H1 (cell line): Measurements from ENCODE around the gene TSC1. TPM values are rescaled to one million over a fixed set of nuclear protein-coding genes. Genes with fewer than 3 reads are reported as not detected.

ENCODE experiments used
- CBX8 ChIP-seq: fragments of 300-800, 300-1000 bp; sonication (generic); IDR thresholded peaks from 2 replicates; pipeline ENCODE4 v1.7.1; 2016; ENCODE audit warnings: low read depth, low read length, borderline replicate concordance
- HDAC2 ChIP-seq, 2 experiments: fragments of 300-600 bp in 1 of 2; sonication (generic) in 1 of 2; IDR thresholded peaks; 2 replicates each; pipeline ENCODE4 v1.6.1; 2011 to 2012; ENCODE audit warnings: low read depth in 2 of 2, low read length in 2 of 2, mild to moderate bottlenecking in 2 of 2, moderate library complexity in 2 of 2, borderline replicate concordance in 1 of 2, inconsistent platforms in 1 of 2
- HDAC6 ChIP-seq: IDR thresholded peaks from one replicate; pipeline ENCODE4 v1.7.1; 2012; ENCODE audit warnings: low read depth, mild to moderate bottlenecking, inconsistent platforms, low read length, moderate library complexity
- KDM5A ChIP-seq: fragments of 200-600 bp; IDR thresholded peaks from 2 replicates; pipeline ENCODE4 v1.7.1; 2012; ENCODE audit warnings: mild to moderate bottlenecking, low read length, inconsistent platforms, mixed read lengths
- SIN3A ChIP-seq, 2 experiments: IDR thresholded peaks in 1 of 2; conservative IDR thresholded peaks in 1 of 2; 2 replicates each; pipeline ENCODE4 v1.6.1; 2011 to 2012; ENCODE audit warnings: low read length in 2 of 2, improper control_type of control experiment in 1 of 2, low read depth in 1 of 2, mild to moderate bottlenecking in 1 of 2
- SIX5 ChIP-seq: IDR thresholded peaks from 2 replicates; pipeline ENCODE4 v1.6.1; 2011; ENCODE audit warnings: mild to moderate bottlenecking, low read depth, low read length
- SP4 ChIP-seq: IDR thresholded peaks from 2 replicates; pipeline ENCODE4 v1.6.1; 2012; ENCODE audit warnings: low read length, inconsistent platforms
- SUZ12 ChIP-seq: fragments of 200-600 bp; sonication (generic); IDR thresholded peaks from 2 replicates; pipeline ENCODE4 v1.6.1; 2012; ENCODE audit warnings: mild to moderate bottlenecking, inconsistent platforms, low read length, moderate library complexity, mixed read lengths
- polyA plus RNA-seq, 7 experiments: library from polyadenylated mRNA; depleted of rRNA in 3 of 7; stranded (reverse) in 5 of 7; unstranded in 2 of 7; fragments of >200 nt in 5 of 7; fragments of 200-250 nt in 2 of 7; gene quantifications; 1 replicate in 5 of 7; 2 replicates in 1 of 7; 4 replicates in 1 of 7; pipeline versions ENCODE4 v1.2.1 to v1.2.3, GENCODE V29; 2011 to 2013; ENCODE audit warnings: missing spikeins in 2 of 7, mixed read lengths in 2 of 7
- total RNA-seq: library from RNA; stranded (reverse); fragmentation: NEBNext Ultra II Directional; extraction: Animal tissue kit (Norgen Biotek cat#: 25700); gene quantifications from 2 replicates; pipeline ENCODE4 v1.2.1, GENCODE V29; 2021
- TF ChIP-seq, protein P1 (sequence below): IDR thresholded peaks from 2 replicates; pipeline ENCODE4 v1.6.1; 2012; ENCODE audit warnings: inconsistent platforms

The TSC1 gene
- total and polyA plus RNA-seq, 2 of the 8 experiments (the other 6 are each of a cell fraction or from before 2014, with no cell fraction given) = 37.2 to 46.0 TPM

DNA sequence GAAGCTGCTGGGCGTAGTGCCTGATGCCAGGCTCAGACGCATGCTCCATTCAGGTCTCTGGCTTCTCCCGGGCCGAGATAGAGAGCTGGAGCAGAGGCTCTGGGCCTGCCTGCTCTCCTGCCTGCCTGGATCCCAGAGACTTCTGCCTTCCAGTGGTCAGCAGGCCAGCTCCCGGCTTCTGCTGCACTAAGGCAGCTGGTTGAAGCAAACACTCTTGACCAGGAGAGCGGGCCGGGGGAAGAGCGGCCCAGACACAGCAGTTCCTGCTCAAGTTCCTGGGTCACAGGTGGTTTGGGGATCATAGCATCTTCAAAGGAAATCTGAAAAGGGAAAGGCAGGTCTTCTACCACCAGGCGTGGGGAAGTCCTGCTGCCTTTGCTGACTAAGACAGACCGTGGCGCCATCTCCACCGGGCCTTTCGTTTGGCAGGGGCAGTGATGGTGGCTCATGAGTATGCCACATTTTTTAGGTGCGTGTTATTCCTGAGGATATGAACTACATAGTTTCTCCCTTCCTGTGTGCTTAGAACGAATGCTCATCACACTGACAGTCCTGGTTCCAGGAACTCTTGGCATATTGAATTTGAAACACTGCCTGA, 97.4 kb downstream of the TSC1 start (continued):
- TF ChIP-seq HDAC2 (IDR thresholded peaks at IDR 0.05; ENCODE audit: borderline replicate concordance in 1 of 2, low read depth in 2 of 2, low read length in 2 of 2) (no peak), KDM5A (no peak), SIX5 (no peak), HDAC6 (no peak), CBX8 (no peak), SUZ12 (no peak), SIN3A (conservative IDR thresholded peaks at IDR 0.05 in 1 of 2, IDR thresholded peaks at IDR 0.05 in 1 of 2; ENCODE audit: low read depth in 1 of 2, low read length in 2 of 2) (no peak), SP4 (no peak)
- TF ChIP-seq, protein P1, sequence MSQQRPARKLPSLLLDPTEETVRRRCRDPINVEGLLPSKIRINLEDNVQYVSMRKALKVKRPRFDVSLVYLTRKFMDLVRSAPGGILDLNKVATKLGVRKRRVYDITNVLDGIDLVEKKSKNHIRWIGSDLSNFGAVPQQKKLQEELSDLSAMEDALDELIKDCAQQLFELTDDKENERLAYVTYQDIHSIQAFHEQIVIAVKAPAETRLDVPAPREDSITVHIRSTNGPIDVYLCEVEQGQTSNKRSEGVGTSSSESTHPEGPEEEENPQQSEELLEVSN = no peak
